T-helper 9 cell (primary cell): ENCODE data around the gene MEMO1.
"Not testable (repeated sequence)": the region's sequence is repeated elsewhere in the genome, so short reads cannot be mapped to it uniquely, and the experiment has no call there.

Experiments used
- DNase-seq: peaks from one replicate; pipeline ENCODE4 v3.0.0-alpha.2; 2020

MEMO1 gene

GRCh38 chr2:31997653-31998052, 13.2 kb downstream of the MEMO1 start:
- DNase-seq = no peak

DNA sequence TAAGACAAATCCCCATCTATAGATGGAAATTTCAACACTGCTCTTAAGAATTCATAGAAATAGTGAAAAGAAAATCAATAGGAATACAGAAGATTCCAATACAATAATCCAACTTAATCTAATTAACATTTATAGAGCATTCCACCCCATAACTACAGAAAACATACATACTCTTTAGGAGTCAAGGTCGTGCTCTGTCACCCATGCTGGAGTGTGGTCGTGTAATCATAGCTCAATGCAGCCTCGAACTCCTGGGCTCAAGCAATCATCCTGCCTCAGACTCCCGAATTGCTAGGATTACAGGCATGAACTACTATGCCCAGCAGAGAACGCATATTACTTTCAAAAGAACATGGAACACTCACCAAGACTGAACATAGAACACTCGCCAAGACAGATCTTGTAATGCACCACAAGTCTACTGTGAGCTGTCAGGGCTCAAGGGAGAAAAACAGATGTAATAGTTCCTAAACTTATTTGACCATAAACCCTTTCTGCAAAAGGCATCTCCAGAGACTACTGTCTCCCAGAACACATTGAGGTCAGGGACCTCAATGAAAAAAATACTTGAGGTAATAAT, 14.1 kb downstream of the MEMO1 start:
- no peak for DNase-seq

DNA sequence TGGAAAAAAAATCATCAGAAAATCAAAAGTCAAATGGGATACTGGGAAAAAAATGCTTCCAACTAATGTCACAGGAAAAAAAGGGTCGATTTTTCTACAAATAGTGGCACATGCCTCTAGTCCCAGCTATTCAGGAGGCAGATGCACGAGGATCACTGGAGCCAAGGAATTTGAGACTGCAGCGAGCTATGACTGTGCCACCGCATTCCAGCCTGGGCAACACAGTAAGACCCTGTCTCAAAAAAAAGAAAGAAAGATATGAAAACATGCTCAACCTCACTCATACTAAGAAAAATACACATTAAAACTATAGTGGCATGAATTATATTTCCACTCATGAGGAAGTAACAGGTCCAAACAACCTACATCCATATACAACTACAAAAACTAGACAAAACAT, 17.9 kb downstream of the MEMO1 start:
- no peak for DNase-seq

DNA sequence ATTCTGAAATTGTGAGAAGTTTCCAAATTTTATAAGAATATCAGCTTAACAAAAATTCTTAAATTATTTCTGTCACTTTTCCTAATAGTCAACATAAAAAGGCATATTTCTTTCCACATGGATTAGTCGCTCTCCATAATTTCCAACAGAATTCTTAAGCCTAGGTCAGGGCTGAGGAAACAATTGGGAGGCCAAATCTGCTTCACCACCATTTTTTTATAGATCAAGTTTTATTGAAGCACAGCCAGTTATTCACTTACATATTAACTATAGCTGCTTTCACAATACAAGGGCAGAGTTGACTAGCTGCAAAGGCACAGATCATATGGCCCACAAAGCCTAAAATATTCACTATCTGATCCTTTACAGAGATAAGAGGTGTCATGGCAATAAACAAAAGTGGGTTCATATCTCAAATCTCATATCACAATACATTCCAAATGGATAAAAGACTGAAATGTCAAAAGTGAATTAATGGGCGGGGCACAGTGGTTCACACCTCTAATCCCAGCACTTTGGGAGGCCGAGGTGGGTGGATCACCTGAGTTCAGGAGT, 18.7 kb downstream of the MEMO1 start:
- DNase-seq = no peak

GRCh38 chr2:31989946-31990345, 20.9 kb downstream of the MEMO1 start:
- no peak for DNase-seq

GRCh38 chr2:31987454-31988220, 23.2 kb downstream of the MEMO1 start:
- no peak for DNase-seq

DNA sequence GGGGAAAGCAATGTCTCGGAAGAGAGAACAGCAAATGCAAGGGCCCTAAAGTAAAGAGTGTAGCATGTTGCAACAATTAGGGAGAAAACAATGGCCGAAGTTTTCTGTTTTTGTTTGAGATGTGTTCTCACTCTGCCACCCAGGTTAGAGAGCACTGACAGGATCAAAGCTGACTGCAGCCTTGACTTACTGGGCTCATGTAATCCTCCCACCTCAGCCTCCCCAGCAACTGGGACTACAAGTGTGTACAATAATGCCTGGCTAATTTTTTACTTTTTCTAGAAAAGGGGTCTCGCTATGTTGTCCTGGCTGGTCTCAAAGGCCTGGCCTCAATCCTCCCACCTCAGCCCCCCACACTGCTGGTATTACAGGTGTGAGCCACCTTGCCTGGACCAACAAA, 23.9 kb downstream of the MEMO1 start:
- DNase-seq = no peak

GRCh38 chr2:31983762-31984467, 26.9 kb downstream of the MEMO1 start:
- no peak for DNase-seq

DNA sequence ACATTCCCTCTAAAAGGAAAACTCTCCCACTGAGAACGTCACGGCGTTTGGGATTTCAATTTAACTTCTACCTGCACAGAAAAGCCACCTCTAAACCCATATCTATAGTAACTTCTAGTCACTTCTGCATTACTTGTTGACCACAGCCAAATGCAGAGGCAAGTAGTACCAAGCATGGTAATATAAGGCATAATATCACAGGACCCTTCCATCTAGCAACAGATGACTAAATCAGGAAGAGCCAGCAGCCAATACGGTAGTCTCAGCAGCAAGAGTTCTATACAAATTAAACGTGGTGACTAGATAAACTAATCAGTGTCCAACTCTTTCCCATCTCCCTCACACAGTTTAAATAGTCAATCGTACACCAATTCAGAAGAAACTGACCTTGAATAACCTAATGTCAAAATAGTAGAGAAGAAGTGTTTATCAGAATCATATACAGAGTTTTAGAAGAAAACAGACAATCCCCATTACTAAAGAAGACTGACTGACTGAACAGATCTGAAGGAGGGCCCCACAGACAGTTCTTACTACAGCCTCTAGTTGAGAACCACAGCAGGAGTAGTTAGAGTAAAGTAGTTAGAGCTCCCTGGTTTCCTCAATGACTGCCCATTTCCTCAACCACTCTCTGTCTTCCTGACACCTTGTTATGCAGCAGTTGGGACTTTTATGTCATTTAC, 30.0 kb downstream of the MEMO1 start:
- no peak for DNase-seq

DNA sequence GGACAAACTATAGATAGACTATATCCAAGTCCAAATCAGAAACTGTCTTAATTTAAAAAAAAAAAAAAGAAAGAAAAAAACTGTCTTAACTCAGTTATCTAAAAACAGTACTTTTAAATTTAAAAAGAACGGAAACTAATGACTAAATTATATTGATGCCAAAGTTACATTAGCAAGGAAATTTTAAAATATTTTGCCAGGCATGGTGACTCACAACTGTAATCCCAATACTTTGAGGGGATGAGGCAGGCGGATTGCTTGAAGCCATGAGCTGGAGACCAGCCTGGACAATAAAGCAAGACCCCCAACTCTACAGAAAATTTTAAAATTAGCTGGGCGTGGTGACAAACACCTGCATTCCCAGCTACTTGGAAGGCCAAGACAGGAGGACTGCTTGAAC, 30.9 kb downstream of the MEMO1 start:
- DNase-seq = no peak

- no peak for DNase-seq
Measured at GRCh38 chr2:31979018-31979417, 31.8 kb downstream of the MEMO1 start.

DNA sequence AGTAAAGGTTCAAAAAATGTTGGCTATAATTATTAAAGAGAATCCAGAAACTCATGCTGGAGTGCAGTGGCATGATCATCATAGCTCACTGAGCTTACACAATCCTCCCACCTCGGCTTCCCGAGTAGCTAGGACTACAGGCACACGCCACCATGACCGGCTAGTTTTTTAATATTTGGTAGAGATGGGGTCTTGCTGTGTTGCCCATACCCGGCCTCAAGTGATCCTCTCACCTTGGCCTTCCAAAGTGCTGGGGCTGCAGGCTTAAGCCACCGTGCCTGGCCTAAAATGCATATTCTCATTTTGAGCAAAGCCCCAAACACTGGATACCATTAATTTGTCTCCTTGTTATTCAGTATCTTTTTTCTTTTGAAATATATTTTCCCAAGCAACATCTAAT, 32.4 kb downstream of the MEMO1 start:
- DNase-seq = no peak

DNA sequence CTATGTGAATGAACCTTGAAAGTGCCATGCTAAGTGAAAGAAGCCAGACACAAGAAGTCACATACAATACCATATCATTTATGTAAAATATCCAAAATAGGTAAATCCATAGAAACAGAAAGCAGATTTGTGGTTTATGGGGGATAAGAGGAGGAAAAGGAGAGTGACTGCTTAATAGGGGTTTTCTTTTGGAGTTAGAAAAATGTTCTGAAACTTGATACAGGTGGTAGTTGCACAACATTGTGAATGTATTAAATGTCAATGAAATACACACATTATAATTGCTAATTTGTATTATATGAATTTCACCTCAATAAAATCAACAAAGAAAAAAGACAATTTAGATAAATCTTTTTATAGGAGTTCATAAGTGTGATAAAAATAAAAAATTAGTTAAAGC, 37.1 kb downstream of the MEMO1 start:
- no peak for DNase-seq

- no peak for DNase-seq
Measured at GRCh38 chr2:31972059-31972458, 38.7 kb downstream of the MEMO1 start.

GRCh38 chr2:31969178-31969577, 41.6 kb downstream of the MEMO1 start:
- DNase-seq = no peak

DNA sequence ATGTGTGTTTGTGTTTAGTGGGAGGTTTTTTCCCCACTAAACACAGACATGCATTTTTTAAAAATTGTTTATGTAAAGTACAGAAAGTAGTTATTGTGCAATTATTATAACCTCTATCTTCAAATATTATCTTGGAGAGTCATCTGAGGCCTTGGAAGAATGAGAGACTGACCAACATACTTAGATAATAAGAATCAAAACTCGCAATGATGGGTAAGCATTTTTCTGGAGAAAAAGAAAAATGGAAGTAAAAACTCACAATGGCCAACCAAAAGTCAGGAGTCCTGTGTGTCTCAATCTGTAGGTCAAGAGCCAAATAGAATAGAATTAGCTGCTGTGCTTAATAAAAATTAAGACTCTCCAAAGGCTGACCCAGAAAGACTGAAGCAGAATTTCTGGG, 43.0 kb downstream of the MEMO1 start:
- DNase-seq = no peak

- not testable (repeated sequence) for DNase-seq
Measured at GRCh38 chr2:31966402-31966801, 44.4 kb downstream of the MEMO1 start.

DNA sequence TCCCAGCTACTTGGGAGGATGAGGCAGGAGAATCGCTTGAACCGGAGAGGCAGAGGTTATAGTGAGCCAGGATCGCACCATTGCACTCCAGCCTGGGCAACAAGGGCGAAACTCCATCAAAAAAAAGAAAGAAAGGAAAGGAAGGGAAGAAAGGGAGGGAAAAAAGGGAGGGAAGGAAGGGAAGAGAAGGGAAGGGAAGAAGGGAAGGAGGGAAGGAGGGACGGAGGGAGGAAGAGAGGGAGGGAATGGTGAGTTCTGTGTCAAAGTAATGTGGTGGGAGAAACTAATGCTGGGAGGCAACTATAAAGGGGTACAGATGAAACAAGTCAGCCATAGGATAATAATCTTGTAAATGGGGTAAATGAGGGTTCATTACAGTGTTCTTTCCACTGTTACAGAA, 45.7 kb downstream of the MEMO1 start:
- no peak for DNase-seq

- no peak for DNase-seq
Measured at GRCh38 chr2:31962757-31963361, 47.9 kb downstream of the MEMO1 start.

- no peak for DNase-seq
Measured at GRCh38 chr2:31958140-31958717, 52.6 kb downstream of the MEMO1 start.

DNA sequence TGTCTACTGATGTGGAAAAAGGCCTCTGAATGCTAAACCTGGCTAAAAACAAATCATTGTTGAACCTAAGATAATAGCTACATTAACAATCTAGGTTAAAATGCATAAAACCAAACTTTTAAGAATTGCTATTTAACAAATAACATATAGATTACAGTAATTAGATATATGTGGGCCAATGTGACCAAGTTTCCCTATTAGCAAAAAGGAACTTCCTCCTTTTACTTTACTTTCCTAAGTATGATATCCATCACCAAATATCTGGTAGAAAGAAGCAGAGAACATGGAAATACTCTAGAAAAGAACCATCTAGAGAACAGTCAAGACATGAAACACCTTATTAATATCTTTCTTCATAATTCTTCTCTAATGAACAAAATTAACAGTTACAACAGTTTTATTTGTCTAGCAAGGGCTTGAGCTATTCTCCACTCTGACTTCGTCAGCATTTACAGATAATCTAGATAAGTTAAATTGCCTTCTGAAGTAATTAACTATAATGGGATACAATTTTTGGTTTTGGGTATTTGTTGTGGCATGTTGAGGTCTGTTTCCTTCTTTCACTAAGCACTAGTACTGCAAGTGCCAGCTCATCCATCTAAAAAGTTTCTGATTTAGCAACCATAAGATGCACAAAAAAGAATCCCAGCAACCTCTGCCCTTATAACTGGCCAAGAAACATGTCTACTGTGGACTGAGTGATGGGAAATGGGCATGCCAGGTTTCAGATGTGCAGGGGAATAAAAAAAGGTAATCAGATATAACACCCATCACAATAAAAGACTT, 53.3 kb downstream of the MEMO1 start:
- DNase-seq = no peak

DNA sequence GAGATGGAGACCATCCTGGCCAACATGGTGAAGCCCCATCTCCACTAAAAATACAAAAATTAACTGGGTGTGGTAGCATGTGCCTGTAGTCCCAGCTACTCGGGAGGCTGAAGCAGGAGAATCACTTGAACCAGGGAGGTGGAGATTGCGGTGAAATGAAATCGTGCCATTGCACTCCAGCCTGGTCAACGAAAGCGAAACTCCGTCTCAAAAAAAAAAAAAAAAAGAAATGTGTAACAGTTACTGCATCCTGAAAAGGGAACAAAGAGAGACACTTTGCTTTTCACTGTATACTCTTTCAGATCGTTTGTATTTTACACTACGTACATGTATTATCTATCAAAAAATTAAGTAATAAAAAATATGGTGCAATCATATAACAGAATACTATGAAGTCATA, 53.9 kb downstream of the MEMO1 start:
- not testable (repeated sequence) for DNase-seq
